ENCODE measurements around the gene TVP23C.

The TVP23C gene

DNA sequence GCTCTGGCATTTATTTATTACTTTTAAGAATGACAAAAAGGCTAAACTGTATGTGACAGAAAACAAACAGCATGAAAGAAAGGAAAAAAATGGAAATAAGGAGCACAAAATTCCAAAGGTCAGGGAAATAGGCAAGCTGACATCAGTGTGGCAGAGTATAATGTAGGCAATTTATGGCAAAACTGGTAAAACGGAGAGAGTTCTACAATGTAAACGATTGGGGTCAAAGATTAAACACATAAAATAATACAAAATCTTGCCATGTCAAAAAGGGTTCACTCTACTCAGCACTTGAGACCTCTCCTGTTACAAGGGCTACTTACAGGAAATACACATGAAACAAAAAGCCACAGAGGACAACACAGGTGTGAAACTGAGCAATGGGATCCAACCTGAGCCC, 48.8 kb downstream of the TVP23C start:
- Histone ChIP-seq H3K9me2 (ENCODE audit: low read depth, low read length) (no peaks in the 10 kb centered on the region), H3K36me3 (ENCODE audit: insufficient read depth, low read length) (no peaks in the 10 kb centered on the region), H3F3A (ENCODE audit: insufficient read depth, low read length) (no peaks in the 10 kb centered on the region), H3K79me2 (ENCODE audit: insufficient read depth, low read length) (no peaks in the 10 kb centered on the region), H3K9ac (ENCODE audit: low read length) (no peak overlapping the region), H3K4me3 (ENCODE audit: low read depth, low read length, poor library complexity, severe bottlenecking) (no peak overlapping the region), H4K20me1 (ENCODE audit: insufficient read depth, low read length) (no peaks in the 10 kb centered on the region), H3K4me1 (ENCODE audit: insufficient read depth, low read length, severe bottlenecking) (no peaks in the 10 kb centered on the region), H3K4me2 (ENCODE audit: low read length) (no peak overlapping the region), H3K27me3 (ENCODE audit: insufficient read depth, low read length) (no peaks in the 10 kb centered on the region), H2AFZ (ENCODE audit: low read length) (no peak overlapping the region), H3K27ac (ENCODE audit: low read depth, low read length, poor library complexity, severe bottlenecking) (no peak overlapping the region), H3K9me3 (ENCODE audit: low read length) (no peaks in the 10 kb centered on the region)
- TF ChIP-seq CTCF (IDR thresholded peaks at IDR 0.05; ENCODE audit: low read length) = no peak
- TF ChIP-seq EZH2 (IDR thresholded peaks at IDR 0.05; ENCODE audit: borderline replicate concordance, low read length) = no peak

- no peaks in the 10 kb centered on the region for H3K9me3 ChIP-seq (ENCODE audit: low read length)
- no peak overlapping the region for H2AFZ ChIP-seq (ENCODE audit: low read length)
- no peaks in the 10 kb centered on the region for H4K20me1 ChIP-seq (ENCODE audit: insufficient read depth, low read length)
- H3K4me3 ChIP-seq (ENCODE audit: low read depth, low read length, poor library complexity, severe bottlenecking) = no peak overlapping the region
- H3K36me3 ChIP-seq (ENCODE audit: insufficient read depth, low read length) = no peaks in the 10 kb centered on the region
- H3K27ac ChIP-seq (ENCODE audit: low read depth, low read length, poor library complexity, severe bottlenecking) = no peak overlapping the region
- no peaks in the 10 kb centered on the region for H3K4me1 ChIP-seq (ENCODE audit: insufficient read depth, low read length, severe bottlenecking)
- H3K9me2 ChIP-seq (ENCODE audit: low read depth, low read length) = no peaks in the 10 kb centered on the region
- H3F3A ChIP-seq (ENCODE audit: insufficient read depth, low read length) = no peaks in the 10 kb centered on the region
- TF ChIP-seq CTCF (IDR thresholded peaks at IDR 0.05; ENCODE audit: low read length) (no peak), EZH2 (IDR thresholded peaks at IDR 0.05; ENCODE audit: borderline replicate concordance, low read length) (no peak)
- H3K27me3 ChIP-seq (ENCODE audit: insufficient read depth, low read length) = no peaks in the 10 kb centered on the region
- no peaks in the 10 kb centered on the region for H3K79me2 ChIP-seq (ENCODE audit: insufficient read depth, low read length)
- no peak overlapping the region for H3K4me2 ChIP-seq (ENCODE audit: low read length)
- H3K9ac ChIP-seq (ENCODE audit: low read length) = no peak overlapping the region
Observed at GRCh38 chr17:15513856-15514459, 49.3 kb downstream of the TVP23C start.

DNA sequence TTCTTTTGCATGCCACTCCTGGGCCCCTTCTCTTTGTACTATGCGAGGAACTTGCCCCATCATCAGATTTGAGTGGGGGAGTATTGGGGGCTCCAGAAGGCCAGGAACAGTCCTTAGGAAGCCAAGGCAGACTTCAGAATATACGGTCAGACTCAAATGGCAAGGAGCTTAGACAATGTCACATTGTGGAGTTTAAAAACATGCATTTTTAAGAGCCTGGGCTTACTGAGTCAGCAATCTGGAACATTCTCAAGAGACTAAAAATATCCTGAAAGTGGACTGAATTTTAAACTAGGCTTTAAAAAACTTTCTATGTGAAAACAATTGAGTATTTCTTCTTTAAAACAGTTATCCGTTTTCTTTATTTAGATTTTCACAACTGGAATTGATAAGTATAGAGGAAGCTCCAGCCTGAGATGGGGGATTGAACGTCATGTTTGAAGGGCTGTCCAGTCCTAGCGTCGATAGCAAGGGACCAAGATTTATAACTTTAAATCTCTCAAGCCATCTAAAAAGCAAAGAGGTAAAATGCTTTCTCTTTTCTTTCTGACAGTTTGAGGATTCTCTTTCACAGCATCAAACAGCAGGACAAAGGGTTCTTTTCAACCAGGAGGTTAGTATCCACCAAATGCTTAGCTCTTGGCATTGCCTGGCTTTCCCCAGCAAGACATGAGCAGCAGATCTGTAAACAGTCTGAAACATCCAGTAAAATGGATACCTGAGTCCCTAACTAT, 50.1 kb downstream of the TVP23C start:
- Histone ChIP-seq H3K4me2 (ENCODE audit: low read length) (no peak overlapping the region), H2AFZ (ENCODE audit: low read length) (no peak overlapping the region), H3K9me3 (ENCODE audit: low read length) (no peaks in the 10 kb centered on the region), H3K36me3 (ENCODE audit: insufficient read depth, low read length) (no peaks in the 10 kb centered on the region), H3K4me3 (ENCODE audit: low read depth, low read length, poor library complexity, severe bottlenecking) (no peak overlapping the region), H4K20me1 (ENCODE audit: insufficient read depth, low read length) (no peaks in the 10 kb centered on the region), H3K27me3 (ENCODE audit: insufficient read depth, low read length) (no peaks in the 10 kb centered on the region), H3K27ac (ENCODE audit: low read depth, low read length, poor library complexity, severe bottlenecking) (no peak overlapping the region), H3F3A (ENCODE audit: insufficient read depth, low read length) (no peaks in the 10 kb centered on the region), H3K79me2 (ENCODE audit: insufficient read depth, low read length) (no peaks in the 10 kb centered on the region), H3K4me1 (ENCODE audit: insufficient read depth, low read length, severe bottlenecking) (no peaks in the 10 kb centered on the region), H3K9me2 (ENCODE audit: low read depth, low read length) (no peaks in the 10 kb centered on the region), H3K9ac (ENCODE audit: low read length) (no peak overlapping the region)
- TF ChIP-seq EZH2 (IDR thresholded peaks at IDR 0.05; ENCODE audit: borderline replicate concordance, low read length) (no peak), CTCF (IDR thresholded peaks at IDR 0.05; ENCODE audit: low read length) (no peak)
